Ishikawa (cell line): ENCODE data around the gene ITGA11.

ENCODE experiments used
- CREB1 ChIP-seq: IDR thresholded peaks from 2 replicates; pipeline ENCODE4 v1.6.1; 2012; ENCODE audit warnings: low read depth
- EP300 ChIP-seq: IDR thresholded peaks from 2 replicates; pipeline ENCODE4 v1.6.1; 2012; ENCODE audit warnings: borderline replicate concordance
- MAX ChIP-seq: IDR thresholded peaks from 2 replicates; pipeline ENCODE4 v1.6.1; 2012
- NFIC ChIP-seq: IDR thresholded peaks from 2 replicates; pipeline ENCODE4 v1.6.1; 2012
- RAD21 ChIP-seq: IDR thresholded peaks from 2 replicates; pipeline ENCODE4 v1.6.1; 2012; ENCODE audit warnings: low read depth
- TEAD4 ChIP-seq: IDR thresholded peaks from 2 replicates; pipeline ENCODE4 v1.6.1; 2012
- YY1 ChIP-seq: IDR thresholded peaks from 2 replicates; pipeline ENCODE4 v1.6.1; 2012; ENCODE audit warnings: low read depth

- TF ChIP-seq YY1 (no peak), RAD21 (no peak), NFIC (no peak), CREB1 (no peak), EP300 (no peak), MAX (no peak), TEAD4 (no peak)
Measured at GRCh38 chr15:68429691-68430470, 2.1 kb downstream of the ITGA11 start.
